HPDE6-E6E7 (cell line): Measurements from ENCODE around the gene RBKS.

Experiments
- DNase-seq: peaks from one replicate; pipeline ENCODE4 v3.0.0; 2011; ENCODE audit warnings: missing footprints; ENCODE audit errors: extremely low spot score

Gene RBKS

DNA sequence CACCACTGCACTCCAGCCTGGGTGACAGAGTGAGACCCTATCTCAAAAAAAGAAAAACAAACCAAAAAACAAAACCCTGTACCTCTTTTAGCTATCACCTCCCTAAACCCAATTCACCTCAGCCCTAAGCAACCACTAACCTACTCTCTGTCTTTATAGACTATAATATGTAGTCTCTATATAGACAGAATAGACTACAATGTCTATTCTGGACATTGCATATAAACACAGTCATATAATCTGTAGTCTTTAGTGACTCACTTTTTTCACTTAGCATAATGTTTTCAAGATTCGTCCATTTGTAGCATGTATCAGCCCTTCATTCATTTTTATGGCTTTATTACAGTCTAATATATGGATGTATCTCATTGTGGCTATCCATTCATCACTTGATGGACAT is 155.9 kb downstream of the RBKS start:
- DNase-seq = no peak
